B cell (primary cell): ENCODE results near the gene ADGRV1.

Experiments
- CTCF ChIP-seq: fragments of 200-600 bp; IDR thresholded peaks from one replicate; pipeline ENCODE4 v1.8.0; 2022; ENCODE audit warnings: antibody characterized with exemption, mild to moderate bottlenecking
- EZH2 ChIP-seq: IDR thresholded peaks from 2 replicates; pipeline ENCODE4 v1.6.1; 2012; ENCODE audit warnings: borderline replicate concordance, low read depth, mild to moderate bottlenecking, moderate library complexity, low read length; ENCODE audit not compliant: insufficient read depth, poor library complexity, severe bottlenecking

- TF ChIP-seq EZH2 = no peak
- TF ChIP-seq CTCF = no peak
These were observed 123.7 kb downstream of the ADGRV1 start for GRCh38 chr5:90682278-90682677.
